ENCODE measurements around the gene SLC25A43. TPM values are rescaled to one million over a fixed set of nuclear protein-coding genes. Genes with fewer than 3 reads are reported as not detected.

The SLC25A43 gene
- total and polyA plus RNA-seq, 9 of the 15 experiments (the other 6 are each of a cell fraction or from before 2014, with no cell fraction given) = 1.3 to 8.4 (median 4.0) TPM

DNA sequence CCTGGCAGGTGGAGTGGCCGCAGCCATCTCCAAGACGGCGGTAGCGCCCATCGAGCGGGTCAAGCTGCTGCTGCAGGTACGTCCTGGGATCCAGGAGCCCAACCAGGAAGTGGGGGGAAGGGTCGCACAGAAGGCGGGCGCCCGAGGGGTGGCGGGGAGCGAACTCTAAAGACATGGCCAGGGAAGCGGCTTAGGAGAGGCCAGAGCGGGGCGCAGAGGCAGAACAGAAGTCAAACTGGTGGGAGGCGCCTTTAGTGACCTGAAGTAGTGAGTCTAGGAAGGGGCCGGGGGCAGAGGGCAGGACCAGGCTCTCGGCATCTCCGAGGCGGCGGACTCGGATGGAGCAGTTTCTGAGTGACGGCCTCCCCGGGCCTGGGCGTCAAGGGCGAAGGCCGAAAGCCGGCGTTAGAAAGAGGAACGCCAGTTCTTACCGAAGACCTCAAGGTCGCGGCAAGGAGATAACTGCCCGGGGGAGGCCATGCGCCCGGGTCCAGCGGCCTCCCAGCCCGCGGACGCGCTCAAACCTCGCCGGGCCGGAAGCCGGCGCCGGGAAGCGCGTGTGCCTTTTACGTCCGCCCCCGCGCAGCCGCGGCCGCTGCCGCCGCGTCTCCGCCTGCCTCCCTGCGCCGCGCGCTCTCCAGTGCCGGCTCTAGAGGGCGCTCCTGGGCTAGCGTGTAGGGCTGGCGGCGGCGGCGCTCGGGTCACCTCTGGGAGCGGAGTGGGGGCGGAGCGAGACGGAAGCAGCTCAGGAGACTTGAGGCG, 69.6 kb downstream of the SLC25A43 start (continued):
- peak; percentile 98 for TF ChIP-seq CTBP1 (IDR thresholded peaks at IDR 0.05; ENCODE audit: borderline replicate concordance)
- TF ChIP-seq NCOR1 (IDR thresholded peaks at IDR 0.05) = 0 out of 2 replicates have a peak, but pooled peaks have one; percentile 21
- peak; percentile 39 for TF ChIP-seq PML (IDR thresholded peaks at IDR 0.05; ENCODE audit: low read length)
- TF ChIP-seq, protein P1, sequence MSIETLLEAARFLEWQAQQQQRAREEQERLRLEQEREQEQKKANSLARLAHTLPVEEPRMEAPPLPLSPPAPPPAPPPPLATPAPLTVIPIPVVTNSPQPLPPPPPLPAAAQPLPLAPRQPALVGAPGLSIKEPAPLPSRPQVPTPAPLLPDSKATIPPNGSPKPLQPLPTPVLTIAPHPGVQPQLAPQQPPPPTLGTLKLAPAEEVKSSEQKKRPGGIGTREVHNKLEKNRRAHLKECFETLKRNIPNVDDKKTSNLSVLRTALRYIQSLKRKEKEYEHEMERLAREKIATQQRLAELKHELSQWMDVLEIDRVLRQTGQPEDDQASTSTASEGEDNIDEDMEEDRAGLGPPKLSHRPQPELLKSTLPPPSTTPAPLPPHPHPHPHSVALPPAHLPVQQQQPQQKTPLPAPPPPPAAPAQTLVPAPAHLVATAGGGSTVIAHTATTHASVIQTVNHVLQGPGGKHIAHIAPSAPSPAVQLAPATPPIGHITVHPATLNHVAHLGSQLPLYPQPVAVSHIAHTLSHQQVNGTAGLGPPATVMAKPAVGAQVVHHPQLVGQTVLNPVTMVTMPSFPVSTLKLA (conservative IDR thresholded peaks at IDR 0.05) = peak; percentile 33 to 60; a peak in 2 of 4 replicates
- TF ChIP-seq, protein P2, sequence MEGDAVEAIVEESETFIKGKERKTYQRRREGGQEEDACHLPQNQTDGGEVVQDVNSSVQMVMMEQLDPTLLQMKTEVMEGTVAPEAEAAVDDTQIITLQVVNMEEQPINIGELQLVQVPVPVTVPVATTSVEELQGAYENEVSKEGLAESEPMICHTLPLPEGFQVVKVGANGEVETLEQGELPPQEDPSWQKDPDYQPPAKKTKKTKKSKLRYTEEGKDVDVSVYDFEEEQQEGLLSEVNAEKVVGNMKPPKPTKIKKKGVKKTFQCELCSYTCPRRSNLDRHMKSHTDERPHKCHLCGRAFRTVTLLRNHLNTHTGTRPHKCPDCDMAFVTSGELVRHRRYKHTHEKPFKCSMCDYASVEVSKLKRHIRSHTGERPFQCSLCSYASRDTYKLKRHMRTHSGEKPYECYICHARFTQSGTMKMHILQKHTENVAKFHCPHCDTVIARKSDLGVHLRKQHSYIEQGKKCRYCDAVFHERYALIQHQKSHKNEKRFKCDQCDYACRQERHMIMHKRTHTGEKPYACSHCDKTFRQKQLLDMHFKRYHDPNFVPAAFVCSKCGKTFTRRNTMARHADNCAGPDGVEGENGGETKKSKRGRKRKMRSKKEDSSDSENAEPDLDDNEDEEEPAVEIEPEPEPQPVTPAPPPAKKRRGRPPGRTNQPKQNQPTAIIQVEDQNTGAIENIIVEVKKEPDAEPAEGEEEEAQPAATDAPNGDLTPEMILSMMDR (IDR thresholded peaks at IDR 0.05 in 2 of 3, conservative IDR thresholded peaks at IDR 0.05 in 1 of 3; ENCODE audit: insufficient read depth in 2 of 3, low read depth in 1 of 3, low read length in 3 of 3) = peak; percentile 72 to 93 (median 76)
- TF ChIP-seq, protein P3, sequence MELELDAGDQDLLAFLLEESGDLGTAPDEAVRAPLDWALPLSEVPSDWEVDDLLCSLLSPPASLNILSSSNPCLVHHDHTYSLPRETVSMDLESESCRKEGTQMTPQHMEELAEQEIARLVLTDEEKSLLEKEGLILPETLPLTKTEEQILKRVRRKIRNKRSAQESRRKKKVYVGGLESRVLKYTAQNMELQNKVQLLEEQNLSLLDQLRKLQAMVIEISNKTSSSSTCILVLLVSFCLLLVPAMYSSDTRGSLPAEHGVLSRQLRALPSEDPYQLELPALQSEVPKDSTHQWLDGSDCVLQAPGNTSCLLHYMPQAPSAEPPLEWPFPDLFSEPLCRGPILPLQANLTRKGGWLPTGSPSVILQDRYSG (tag; conservative IDR thresholded peaks at IDR 0.05; ENCODE audit: low read depth) = no peak
- TF ChIP-seq, protein P4, sequence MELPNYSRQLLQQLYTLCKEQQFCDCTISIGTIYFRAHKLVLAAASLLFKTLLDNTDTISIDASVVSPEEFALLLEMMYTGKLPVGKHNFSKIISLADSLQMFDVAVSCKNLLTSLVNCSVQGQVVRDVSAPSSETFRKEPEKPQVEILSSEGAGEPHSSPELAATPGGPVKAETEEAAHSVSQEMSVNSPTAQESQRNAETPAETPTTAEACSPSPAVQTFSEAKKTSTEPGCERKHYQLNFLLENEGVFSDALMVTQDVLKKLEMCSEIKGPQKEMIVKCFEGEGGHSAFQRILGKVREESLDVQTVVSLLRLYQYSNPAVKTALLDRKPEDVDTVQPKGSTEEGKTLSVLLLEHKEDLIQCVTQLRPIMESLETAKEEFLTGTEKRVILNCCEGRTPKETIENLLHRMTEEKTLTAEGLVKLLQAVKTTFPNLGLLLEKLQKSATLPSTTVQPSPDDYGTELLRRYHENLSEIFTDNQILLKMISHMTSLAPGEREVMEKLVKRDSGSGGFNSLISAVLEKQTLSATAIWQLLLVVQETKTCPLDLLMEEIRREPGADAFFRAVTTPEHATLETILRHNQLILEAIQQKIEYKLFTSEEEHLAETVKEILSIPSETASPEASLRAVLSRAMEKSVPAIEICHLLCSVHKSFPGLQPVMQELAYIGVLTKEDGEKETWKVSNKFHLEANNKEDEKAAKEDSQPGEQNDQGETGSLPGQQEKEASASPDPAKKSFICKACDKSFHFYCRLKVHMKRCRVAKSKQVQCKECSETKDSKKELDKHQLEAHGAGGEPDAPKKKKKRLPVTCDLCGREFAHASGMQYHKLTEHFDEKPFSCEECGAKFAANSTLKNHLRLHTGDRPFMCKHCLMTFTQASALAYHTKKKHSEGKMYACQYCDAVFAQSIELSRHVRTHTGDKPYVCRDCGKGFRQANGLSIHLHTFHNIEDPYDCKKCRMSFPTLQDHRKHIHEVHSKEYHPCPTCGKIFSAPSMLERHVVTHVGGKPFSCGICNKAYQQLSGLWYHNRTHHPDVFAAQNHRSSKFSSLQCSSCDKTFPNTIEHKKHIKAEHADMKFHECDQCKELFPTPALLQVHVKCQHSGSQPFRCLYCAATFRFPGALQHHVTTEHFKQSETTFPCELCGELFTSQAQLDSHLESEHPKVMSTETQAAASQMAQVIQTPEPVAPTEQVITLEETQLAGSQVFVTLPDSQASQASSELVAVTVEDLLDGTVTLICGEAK (IDR thresholded peaks at IDR 0.05) = peak; percentile 80
- TF ChIP-seq, protein P4 (CRISPR knock-in tag; IDR thresholded peaks at IDR 0.05) = no peak
- no peak for TF ChIP-seq NFE2L1 (tag; IDR thresholded peaks at IDR 0.05; ENCODE audit: borderline replicate concordance, low read depth)
- peak; percentile 26 for TF ChIP-seq HNRNPLL (IDR thresholded peaks at IDR 0.05; ENCODE audit: low read depth, low read length, poor library complexity, severe bottlenecking)
- peak; percentile 77 for TF ChIP-seq ERF (CRISPR knock-in tag; IDR thresholded peaks at IDR 0.05)
- TF ChIP-seq TAF9B (IDR thresholded peaks at IDR 0.05; ENCODE audit: partially characterized antibody) = peak; percentile 66
- TF ChIP-seq ARID2 (IDR thresholded peaks at IDR 0.05) = no peak
